Mesenchymal stem cell (in vitro differentiated cells and primary cell): ENCODE results near the gene PAPPA2. TPM values are rescaled to one million over a fixed set of nuclear protein-coding genes. Genes with fewer than 3 reads are reported as not detected.
"Not testable (repeated sequence)": the region's sequence is repeated elsewhere in the genome, so short reads cannot be mapped to it uniquely, and the experiment has no call there.

ENCODE experiments used
- DNase-seq: peaks from one replicate; pipeline ENCODE4 v3.0.0-alpha.2; 2013
- H2AFZ ChIP-seq: one replicate; pipeline ENCODE4 v1.6.1; 2013; ENCODE audit warnings: low read depth, mild to moderate bottlenecking, control low read depth, inconsistent platforms, low read length, moderate library complexity
- H2AK5ac ChIP-seq: 2 replicates; pipeline ENCODE4 v1.6.1; 2013; ENCODE audit warnings: low read length, moderate library complexity, mild to moderate bottlenecking, inconsistent platforms; ENCODE audit not compliant: severe bottlenecking
- H2BK120ac ChIP-seq: one replicate; pipeline ENCODE4 v1.6.1; 2013; ENCODE audit warnings: low read depth, mild to moderate bottlenecking, inconsistent platforms, low read length, moderate library complexity
- H2BK12ac ChIP-seq, 2 experiments: one replicate each; pipeline ENCODE4 v1.6.1; 2013; ENCODE audit warnings: inconsistent platforms in 2 of 2, low read length in 2 of 2, mild to moderate bottlenecking in 2 of 2, moderate library complexity in 2 of 2, control low read depth in 1 of 2
- H2BK15ac ChIP-seq: one replicate; pipeline ENCODE4 v1.6.1; 2013; ENCODE audit warnings: mild to moderate bottlenecking, low read depth, inconsistent platforms; ENCODE audit not compliant: poor library complexity, severe bottlenecking
- H2BK5ac ChIP-seq: 2 replicates; pipeline ENCODE4 v1.6.1; 2013; ENCODE audit warnings: low read depth, mild to moderate bottlenecking, low read length, control low read depth, inconsistent platforms; ENCODE audit not compliant: poor library complexity, severe bottlenecking
- H3K14ac ChIP-seq, 2 experiments: one replicate each; pipeline ENCODE4 v1.6.1; 2013; ENCODE audit warnings: inconsistent platforms in 2 of 2, low read length in 2 of 2, control low read depth in 1 of 2, mild to moderate bottlenecking in 1 of 2, moderate library complexity in 1 of 2
- H3K18ac ChIP-seq, 2 experiments: one replicate each; pipeline ENCODE4 v1.6.1; 2013; ENCODE audit warnings: inconsistent platforms in 2 of 2, low read length in 2 of 2, control low read depth in 1 of 2, low read depth in 1 of 2, mild to moderate bottlenecking in 1 of 2
- H3K23ac ChIP-seq, 2 experiments: one replicate each; pipeline ENCODE4 v1.6.1; 2013; ENCODE audit warnings: inconsistent platforms in 2 of 2, low read length in 2 of 2, mild to moderate bottlenecking in 2 of 2, moderate library complexity in 2 of 2, control low read depth in 1 of 2
- H3K27ac ChIP-seq: 2 replicates; pipeline ENCODE4 v1.5.1; 2013; ENCODE audit warnings: mild to moderate bottlenecking, moderate library complexity, low read length, control low read depth, inconsistent platforms; ENCODE audit not compliant: poor library complexity, severe bottlenecking
- H3K27me3 ChIP-seq, 2 experiments: 2 replicates each; pipeline versions ENCODE4 v1.6.1 to v1.7.0; 2013; ENCODE audit warnings: low read length in 2 of 2, mild to moderate bottlenecking in 2 of 2, moderate library complexity in 2 of 2, control low read depth in 1 of 2, inconsistent platforms in 1 of 2; ENCODE audit not compliant: control insufficient read depth in 1 of 2, insufficient read depth in 1 of 2
- H3K36me3 ChIP-seq, 2 experiments: 2 replicates each; pipeline versions ENCODE4 v1.6.1 to v1.7.0; 2013; ENCODE audit warnings: low read length in 2 of 2, control low read depth in 1 of 2, inconsistent platforms in 1 of 2, low read depth in 1 of 2, mild to moderate bottlenecking in 1 of 2; ENCODE audit not compliant: insufficient read depth in 2 of 2, control insufficient read depth in 1 of 2
- H3K4ac ChIP-seq, 2 experiments: one replicate each; pipeline ENCODE4 v1.6.1; 2013; ENCODE audit warnings: inconsistent platforms in 2 of 2, low read length in 2 of 2, mild to moderate bottlenecking in 2 of 2, moderate library complexity in 2 of 2, control low read depth in 1 of 2, low read depth in 1 of 2
- H3K4me1 ChIP-seq: 2 replicates; pipeline ENCODE4 v1.6.1; 2013; ENCODE audit warnings: low read depth, low read length, control low read depth; ENCODE audit not compliant: control insufficient read depth, insufficient read depth
- H3K4me2 ChIP-seq: 2 replicates; pipeline ENCODE4 v1.6.1; 2013; ENCODE audit warnings: low read length, mild to moderate bottlenecking, inconsistent platforms; ENCODE audit not compliant: poor library complexity, severe bottlenecking
- H3K4me3 ChIP-seq, 2 experiments: 2 replicates each; pipeline versions ENCODE4 v1.5.1 to v1.7.0; 2013; ENCODE audit warnings: low read length in 2 of 2, mild to moderate bottlenecking in 2 of 2, control low read depth in 1 of 2, low read depth in 1 of 2; ENCODE audit not compliant: insufficient read depth in 1 of 2
- H3K79me1 ChIP-seq: replicated peaks from 2 replicates; pipeline ENCODE4 v1.6.1; 2013; ENCODE audit warnings: mild to moderate bottlenecking, control low read depth, low read length, inconsistent platforms; ENCODE audit not compliant: poor library complexity, severe bottlenecking
- H3K9ac ChIP-seq: 2 replicates; pipeline ENCODE4 v1.7.0; 2013; ENCODE audit warnings: mild to moderate bottlenecking, low read length, moderate library complexity
- H3K9me3 ChIP-seq: 2 replicates; pipeline ENCODE4 v1.7.0; 2013; ENCODE audit warnings: mild to moderate bottlenecking, low read length; ENCODE audit not compliant: control insufficient read depth
- H4K8ac ChIP-seq: one replicate; pipeline ENCODE4 v1.6.1; 2013; ENCODE audit warnings: inconsistent platforms, mild to moderate bottlenecking, low read length, moderate library complexity
- H4K91ac ChIP-seq: one replicate; pipeline ENCODE4 v1.6.1; 2013; ENCODE audit warnings: mild to moderate bottlenecking, low read length, inconsistent platforms
- WGBS: methylation state at CpG from one replicate; pipeline ENCODE4 v1.1.7; 2013; ENCODE audit warnings: mixed read lengths; 5-methylcytosine and 5-hydroxymethylcytosine counted together
- polyA plus RNA-seq, 2 experiments: library from polyadenylated mRNA; stranded (reverse); fragments of 200-250 nt; gene quantifications; one replicate each; pipeline ENCODE4 v1.2.3, GENCODE V29; 2013

The PAPPA2 gene
- polyA plus RNA-seq (2013, experiment 1 of 2) = 0.64 TPM
- 0.58 TPM for polyA plus RNA-seq (2013, experiment 2 of 2)

DNA sequence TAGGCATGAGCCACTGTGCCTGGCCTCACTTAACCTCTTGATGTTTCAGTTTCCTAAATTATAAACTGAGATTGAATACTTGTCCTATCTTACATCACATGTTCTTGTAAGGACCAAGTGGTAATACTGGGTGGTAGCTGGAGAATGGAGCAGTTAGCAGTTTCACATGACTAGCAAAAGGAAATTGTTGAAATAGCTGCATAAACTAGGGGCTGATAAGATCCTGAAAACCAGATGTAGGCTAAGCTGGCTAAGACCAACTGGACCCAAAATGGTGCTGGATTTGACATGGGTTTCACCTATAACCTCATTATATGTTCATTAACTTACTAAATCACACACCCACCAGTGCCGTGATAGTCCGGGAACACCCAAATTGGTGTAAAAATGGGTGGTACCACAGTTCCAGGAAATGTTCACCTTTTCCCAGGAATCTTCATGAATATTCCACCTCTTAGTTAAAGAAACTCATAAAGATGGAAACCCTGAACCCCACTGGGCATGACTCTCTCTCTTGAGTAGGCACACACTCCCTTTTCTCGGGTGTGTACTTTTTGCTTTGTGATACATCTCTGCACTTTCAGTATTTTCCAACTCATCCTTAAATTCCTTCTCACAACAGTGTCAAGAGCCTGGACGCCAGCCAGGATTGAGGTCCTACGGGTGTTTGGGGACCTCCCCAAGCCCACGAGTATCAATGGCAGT is at the start of gene PAPPA2:
Gene PAPPA2, plus strand, starts transcription at position 502 of the 705 bp plus-strand sequence. CDS start 93,148 bp downstream, outside the sequence.
- H2AK5ac ChIP-seq = no peak within 1 kb of the TSS
- H2BK120ac ChIP-seq = no peak within 1 kb of the TSS
- H3K4me3 ChIP-seq = no peak within 1 kb of the TSS
- no peak within 1 kb of the TSS for H2BK5ac ChIP-seq
- no peaks in the 10 kb centered on the region for H3K79me1 ChIP-seq
- no peaks in the 10 kb centered on the region for H3K9me3 ChIP-seq
- H3K27me3 ChIP-seq = no peaks in the 10 kb centered on the region
- H4K91ac ChIP-seq = no peak within 1 kb of the TSS
- H3K27ac ChIP-seq = no peak within 1 kb of the TSS
- H3K9ac ChIP-seq = no peak within 1 kb of the TSS
- H3K23ac ChIP-seq = no peak within 1 kb of the TSS
- no peak within 1 kb of the TSS for H4K8ac ChIP-seq
- no peaks in the 10 kb centered on the region for H3K4me1 ChIP-seq
- H2BK15ac ChIP-seq = no peak within 1 kb of the TSS
- no peak within 1 kb of the TSS for H3K18ac ChIP-seq
- H2BK12ac ChIP-seq = no peak within 1 kb of the TSS
- no peak within 1 kb of the TSS for H2AFZ ChIP-seq
- WGBS = 82% methylated on average over 6 of the region's 6 CpGs
- DNase-seq = no peak
- H3K4ac ChIP-seq = no peak within 1 kb of the TSS
- H3K36me3 ChIP-seq = no peaks in the 10 kb centered on the region
- H3K14ac ChIP-seq = no peak within 1 kb of the TSS
- no peak within 1 kb of the TSS for H3K4me2 ChIP-seq

DNA sequence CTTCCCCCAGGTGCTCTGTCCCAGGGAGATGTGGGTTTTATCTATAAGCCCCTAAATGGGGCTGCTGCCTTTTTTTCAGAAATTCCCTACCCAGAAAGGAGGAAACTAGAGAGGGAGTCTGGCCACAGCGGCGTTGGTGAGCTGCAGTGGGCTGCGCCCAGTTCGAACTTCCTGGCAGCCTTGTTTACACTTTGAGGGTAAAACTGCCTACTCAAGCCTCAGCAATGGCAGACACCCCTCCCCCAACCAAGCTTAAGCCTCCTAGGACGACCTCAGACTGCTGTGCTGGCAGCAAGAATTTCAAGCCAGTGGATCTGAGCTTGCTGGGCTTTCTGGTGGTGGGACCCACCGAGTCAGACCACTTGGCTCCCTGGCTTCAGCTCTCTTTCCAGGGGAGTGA is 46.2 kb upstream of the PAPPA2 start:
- Histone ChIP-seq H3K9me3 (no peaks in the 10 kb centered on the region), H3K27ac (no peak overlapping the region), H2BK120ac (no peak overlapping the region), H3K4me3 (no peak overlapping the region), H3K14ac (no peak overlapping the region), H2AFZ (no peak overlapping the region), H3K9ac (no peak overlapping the region), H3K4ac (no peak overlapping the region), H3K79me1 (no peaks in the 10 kb centered on the region), H3K18ac (no peak overlapping the region), H3K4me1 (no peaks in the 10 kb centered on the region), H4K8ac (no peak overlapping the region), H3K36me3 (no peaks in the 10 kb centered on the region), H2BK5ac (no peak overlapping the region), H2AK5ac (no peak overlapping the region), H3K23ac (no peak overlapping the region), H2BK15ac (no peak overlapping the region), H4K91ac (no peak overlapping the region), H2BK12ac (no peak overlapping the region), H3K27me3 (no peaks in the 10 kb centered on the region), H3K4me2 (no peak overlapping the region)
- DNase-seq = no peak
- whole genome bisulfite sequencing = 55% methylated on average over 6 of the region's 6 CpGs

DNA sequence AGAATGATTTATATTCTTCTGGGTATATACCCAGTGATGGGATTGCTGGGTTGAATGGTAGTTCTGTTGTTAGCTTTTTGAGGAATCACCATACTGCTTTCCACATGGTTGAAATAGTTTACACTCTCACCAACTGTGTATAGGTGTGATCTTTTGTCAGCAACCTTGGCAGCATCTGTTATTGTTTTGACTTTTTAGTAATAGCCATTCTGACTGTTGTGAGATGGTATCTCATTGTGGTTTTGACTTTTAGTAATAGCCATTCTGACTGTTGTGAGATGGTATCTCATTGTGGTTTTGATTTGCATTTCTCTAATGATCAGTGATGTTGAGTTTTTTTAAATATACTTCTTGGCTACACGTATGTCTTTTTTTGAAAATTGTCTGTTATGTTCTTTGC is 43.4 kb upstream of the PAPPA2 start:
- not testable (repeated sequence) for H3K9ac ChIP-seq, H3K23ac ChIP-seq, H2BK12ac ChIP-seq, H3K4me2 ChIP-seq, H3K4me3 ChIP-seq, H3K79me1 ChIP-seq, H3K14ac ChIP-seq, H3K4ac ChIP-seq, H3K36me3 ChIP-seq, H3K18ac ChIP-seq, H4K8ac ChIP-seq, H2BK5ac ChIP-seq, H4K91ac ChIP-seq, H2AFZ ChIP-seq, DNase-seq, H2BK120ac ChIP-seq, H2AK5ac ChIP-seq, H3K27ac ChIP-seq, H3K4me1 ChIP-seq, H3K27me3 ChIP-seq, H3K9me3 ChIP-seq, H2BK15ac ChIP-seq
- WGBS = 91% methylated on average over 1 of the region's 1 CpG

DNA sequence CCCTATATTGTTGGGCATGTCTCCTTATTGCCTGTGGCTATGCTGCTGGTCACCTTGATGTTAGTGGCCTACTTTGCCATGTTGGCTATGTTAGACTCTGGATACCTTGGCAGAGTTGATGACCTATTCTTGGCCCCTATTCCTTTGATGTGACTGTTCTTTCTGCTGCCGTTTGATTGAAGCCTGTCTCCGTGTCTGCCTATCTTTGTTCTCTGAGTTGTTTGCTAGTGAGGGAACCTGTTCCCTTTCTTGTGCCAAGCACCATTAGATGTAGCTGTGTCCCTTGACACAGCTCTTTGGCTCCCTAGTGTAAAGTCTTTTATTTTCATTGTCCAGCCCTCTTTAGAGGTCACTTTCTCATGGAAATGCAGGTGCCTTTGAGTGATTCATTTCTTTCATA is 28.7 kb upstream of the PAPPA2 start:
- Histone ChIP-seq H3K79me1 (no peaks in the 10 kb centered on the region), H3K14ac (no peak overlapping the region), H2AK5ac (no peak overlapping the region), H2BK15ac (no peak overlapping the region), H4K91ac (no peak overlapping the region), H3K9ac (no peak overlapping the region), H2AFZ (no peak overlapping the region), H3K36me3 (no peaks in the 10 kb centered on the region), H3K4me3 (no peak overlapping the region), H3K4me2 (no peak overlapping the region), H3K27ac (no peak overlapping the region), H3K18ac (no peak overlapping the region), H3K9me3 (peaks cover 3% of the 10 kb centered on the region), H2BK12ac (no peak overlapping the region), H2BK5ac (no peak overlapping the region), H4K8ac (no peak overlapping the region), H3K4me1 (no peaks in the 10 kb centered on the region), H3K27me3 (no peaks in the 10 kb centered on the region), H3K23ac (no peak overlapping the region), H3K4ac (no peak overlapping the region), H2BK120ac (no peak overlapping the region)
- DNase-seq = no peak
- 69% methylated on average over 2 of the region's 2 CpGs for WGBS
